CD4-positive, alpha-beta T cell treated with Interleukin-4 for 1 hour (primary cell): ENCODE results near the gene SLC26A4.
A peak's percentile ranks its signal among the peaks of the same experiment; 100 is the strongest.

Experiments
- DNase-seq, 2 donors: peaks; one replicate each; pipeline ENCODE4 v3.0.0-alpha.2; 2020 to 2022

The SLC26A4 gene

GRCh38 chr7:107661081-107661864, 645 bp downstream of the SLC26A4 start:
- DNase-seq, result peak in 1 of 2 donors; percentile 42

- no peak for DNase-seq
Observed at GRCh38 chr7:107661865-107662379, 1.3 kb downstream of the SLC26A4 start.

GRCh38 chr7:107663196-107663595, 2.6 kb downstream of the SLC26A4 start:
- DNase-seq, result no peak

- DNase-seq, result no peak
Observed at GRCh38 chr7:107666790-107667189, 6.2 kb downstream of the SLC26A4 start.

GRCh38 chr7:107667341-107667740, 6.7 kb downstream of the SLC26A4 start:
- DNase-seq, result no peak

- DNase-seq, result no peak
Observed at GRCh38 chr7:107668296-107668695, 7.7 kb downstream of the SLC26A4 start.

GRCh38 chr7:107672183-107672582, 11.6 kb downstream of the SLC26A4 start:
- no peak for DNase-seq

GRCh38 chr7:107676249-107676648, 15.6 kb downstream of the SLC26A4 start:
- DNase-seq, result no peak

GRCh38 chr7:107678110-107678753, 17.6 kb downstream of the SLC26A4 start:
- no peak for DNase-seq

GRCh38 chr7:107680478-107680877, 19.9 kb downstream of the SLC26A4 start:
- no peak for DNase-seq

- DNase-seq, result no peak
Observed at GRCh38 chr7:107682886-107683285, 22.3 kb downstream of the SLC26A4 start.

GRCh38 chr7:107684287-107684686, 23.7 kb downstream of the SLC26A4 start:
- DNase-seq, result no peak

- DNase-seq, result no peak
Observed at GRCh38 chr7:107684947-107685463, 24.4 kb downstream of the SLC26A4 start.

GRCh38 chr7:107686816-107687387, 26.3 kb downstream of the SLC26A4 start:
- no peak for DNase-seq

GRCh38 chr7:107687656-107688055, 27.0 kb downstream of the SLC26A4 start:
- no peak for DNase-seq

GRCh38 chr7:107689553-107689952, 28.9 kb downstream of the SLC26A4 start:
- DNase-seq, result no peak

- DNase-seq, result no peak
Observed at GRCh38 chr7:107690084-107690483, 29.5 kb downstream of the SLC26A4 start.

GRCh38 chr7:107690611-107691010, 30.0 kb downstream of the SLC26A4 start:
- DNase-seq, result no peak

- DNase-seq, result no peak
Observed at GRCh38 chr7:107691716-107692115, 31.1 kb downstream of the SLC26A4 start.

- no peak for DNase-seq
Observed at GRCh38 chr7:107692501-107692900, 31.9 kb downstream of the SLC26A4 start.

- no peak for DNase-seq
Observed at GRCh38 chr7:107693396-107693795, 32.8 kb downstream of the SLC26A4 start.

GRCh38 chr7:107694386-107694785, 33.8 kb downstream of the SLC26A4 start:
- no peak for DNase-seq

GRCh38 chr7:107696330-107696946, 35.8 kb downstream of the SLC26A4 start:
- no peak for DNase-seq
